Right ventricle myocardium superior (tissue), 1 donor: ENCODE measurements around the gene BCL6B. TPM values are rescaled to one million over a fixed set of nuclear protein-coding genes. Genes with fewer than 3 reads are reported as not detected.

ENCODE experiments used
- ATAC-seq: fragments of 200-7000 bp; cut with Tn5 transposase; one replicate; pipeline ENCODE4 v1.9.1; 2020; ENCODE audit warnings: mild to moderate bottlenecking; ENCODE audit not compliant: poor library complexity
- DNase-seq: peaks from one replicate; pipeline ENCODE4 v3.0.0-alpha.2; 2020
- intact Hi-C: fragments of 100-400 bp; cut with DNase I; formaldehyde crosslinking; loops from one replicate; pipeline ENCODE4 v1.11.2; 2022
- total RNA-seq: library from RNA; stranded (reverse); fragmentation: NEBNext Ultra II Directional; extraction: Animal tissue kit (Norgen Biotek cat#: 25700); gene quantifications from one replicate; pipeline ENCODE4 v1.2.1, GENCODE V29; 2021
- donor health status: DM: no; HTN: yes; CAD: no; lungs with severe emphysema.

The BCL6B gene
- total RNA-seq, 1 donor from 2014 or later = 12.6 TPM

DNA sequence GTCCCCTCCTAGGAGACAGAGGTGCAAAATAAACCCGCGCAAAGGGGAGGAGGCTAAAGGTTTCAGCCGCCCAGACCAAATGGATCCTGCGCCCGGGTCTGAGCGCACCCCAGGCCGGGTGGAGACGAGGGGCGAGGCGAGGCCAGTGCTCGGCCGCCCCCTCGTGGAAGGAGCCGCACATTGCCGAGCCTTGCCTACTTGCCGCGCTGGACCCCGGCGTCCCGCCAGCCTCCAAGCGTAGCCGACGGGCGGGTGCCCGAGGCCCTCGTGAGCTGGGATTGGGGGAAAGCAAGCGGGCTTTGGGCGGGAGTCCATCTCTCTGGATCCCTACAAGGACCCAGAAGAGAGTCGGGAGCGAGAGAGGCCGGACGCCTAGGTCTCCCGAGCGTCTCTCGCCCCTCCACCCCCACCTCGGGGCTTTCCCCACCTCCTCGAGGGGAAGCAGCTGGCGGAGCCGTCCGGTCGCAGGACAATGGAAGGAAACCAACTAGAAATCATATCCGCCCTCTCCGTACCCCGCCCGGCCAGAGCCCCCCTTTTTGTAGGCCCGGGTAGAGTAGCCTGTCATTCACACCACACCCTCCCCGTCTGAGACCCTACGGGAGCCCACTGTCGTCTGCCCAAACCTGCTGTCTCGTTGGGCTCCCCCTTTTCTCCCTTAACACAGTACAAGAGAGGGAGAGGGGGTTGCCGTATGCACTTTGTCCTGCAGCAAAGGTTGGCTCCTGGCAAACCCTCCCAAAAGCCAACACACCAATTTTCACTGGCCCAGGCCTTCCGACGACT is 664 bp upstream of the BCL6B start:
- peak; percentile 74 for ATAC-seq

DNA sequence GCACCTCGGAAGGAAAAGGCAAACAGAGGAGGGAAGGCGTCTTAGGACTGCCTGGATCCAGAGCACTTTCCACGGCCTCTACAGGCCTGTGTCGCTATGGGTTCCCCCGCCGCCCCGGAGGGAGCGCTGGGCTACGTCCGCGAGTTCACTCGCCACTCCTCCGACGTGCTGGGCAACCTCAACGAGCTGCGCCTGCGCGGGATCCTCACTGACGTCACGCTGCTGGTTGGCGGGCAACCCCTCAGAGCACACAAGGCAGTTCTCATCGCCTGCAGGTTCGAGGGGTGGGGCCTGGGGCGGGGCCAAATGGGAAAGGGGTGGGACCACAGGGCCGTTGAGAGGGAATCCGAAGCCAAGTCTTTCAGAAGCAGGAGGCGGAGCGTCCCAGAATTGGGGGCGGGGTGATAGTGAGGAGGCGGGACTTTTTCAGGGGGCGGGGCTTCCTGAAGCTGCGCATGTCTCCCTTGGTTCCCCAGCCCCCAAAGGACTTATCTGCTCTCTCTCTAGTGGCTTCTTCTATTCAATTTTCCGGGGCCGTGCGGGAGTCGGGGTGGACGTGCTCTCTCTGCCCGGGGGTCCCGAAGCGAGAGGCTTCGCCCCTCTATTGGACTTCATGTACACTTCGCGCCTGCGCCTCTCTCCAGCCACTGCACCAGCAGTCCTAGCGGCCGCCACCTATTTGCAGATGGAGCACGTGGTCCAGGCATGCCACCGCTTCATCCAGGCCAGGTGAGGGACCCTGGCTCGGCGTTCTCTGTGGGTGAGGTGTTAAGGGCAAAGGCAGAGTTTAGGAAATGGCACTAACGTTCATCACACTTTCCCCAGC is 939 bp downstream of the BCL6B start:
- ATAC-seq = peak; percentile 48
- intact Hi-C loops = loop anchor here (5.0 kb wide), 1 partner anchor 111 kb away; no protein-coding TSS in a partner anchor
- DNase-seq = peak; percentile 96

More for the DNA sequence above, 664 bp upstream of the BCL6B start:
- DNase-seq = peak; percentile 91
- intact Hi-C loops = loop anchor here (5.0 kb wide), 1 partner anchor 110 kb away; no protein-coding TSS in a partner anchor

DNA sequence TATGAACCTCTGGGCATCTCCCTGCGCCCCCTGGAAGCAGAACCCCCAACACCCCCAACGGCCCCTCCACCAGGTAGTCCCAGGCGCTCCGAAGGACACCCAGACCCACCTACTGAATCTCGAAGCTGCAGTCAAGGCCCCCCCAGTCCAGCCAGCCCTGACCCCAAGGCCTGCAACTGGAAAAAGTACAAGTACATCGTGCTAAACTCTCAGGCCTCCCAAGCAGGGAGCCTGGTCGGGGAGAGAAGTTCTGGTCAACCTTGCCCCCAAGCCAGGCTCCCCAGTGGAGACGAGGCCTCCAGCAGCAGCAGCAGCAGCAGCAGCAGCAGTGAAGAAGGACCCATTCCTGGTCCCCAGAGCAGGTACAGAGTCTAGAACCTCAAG is 1.5 kb downstream of the BCL6B start:
- intact Hi-C loops = loop anchor here (5.0 kb wide), 1 partner anchor 112 kb away; no protein-coding TSS in a partner anchor
- no peak for ATAC-seq
- DNase-seq = no peak

DNA sequence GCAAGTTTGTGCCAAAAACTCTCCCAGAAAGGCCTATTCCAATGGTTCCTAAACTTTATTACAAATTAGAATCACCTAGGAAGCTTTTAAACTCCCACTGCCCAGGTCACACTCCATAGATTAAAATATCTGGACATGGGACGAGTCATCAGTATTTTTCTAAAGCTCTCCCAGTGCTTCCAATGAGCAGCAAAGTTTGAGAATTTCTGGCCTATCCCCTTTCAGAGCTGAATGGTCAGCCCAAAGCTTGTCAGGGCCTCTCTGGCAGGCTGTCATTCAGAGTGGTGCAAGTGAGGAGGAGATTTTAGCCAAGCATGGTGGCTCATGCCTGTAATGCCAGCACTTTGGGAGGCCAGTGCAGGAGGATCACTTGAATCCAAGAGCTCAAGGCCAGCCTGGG is 2.4 kb downstream of the BCL6B start:
- ATAC-seq = no peak

DNA sequence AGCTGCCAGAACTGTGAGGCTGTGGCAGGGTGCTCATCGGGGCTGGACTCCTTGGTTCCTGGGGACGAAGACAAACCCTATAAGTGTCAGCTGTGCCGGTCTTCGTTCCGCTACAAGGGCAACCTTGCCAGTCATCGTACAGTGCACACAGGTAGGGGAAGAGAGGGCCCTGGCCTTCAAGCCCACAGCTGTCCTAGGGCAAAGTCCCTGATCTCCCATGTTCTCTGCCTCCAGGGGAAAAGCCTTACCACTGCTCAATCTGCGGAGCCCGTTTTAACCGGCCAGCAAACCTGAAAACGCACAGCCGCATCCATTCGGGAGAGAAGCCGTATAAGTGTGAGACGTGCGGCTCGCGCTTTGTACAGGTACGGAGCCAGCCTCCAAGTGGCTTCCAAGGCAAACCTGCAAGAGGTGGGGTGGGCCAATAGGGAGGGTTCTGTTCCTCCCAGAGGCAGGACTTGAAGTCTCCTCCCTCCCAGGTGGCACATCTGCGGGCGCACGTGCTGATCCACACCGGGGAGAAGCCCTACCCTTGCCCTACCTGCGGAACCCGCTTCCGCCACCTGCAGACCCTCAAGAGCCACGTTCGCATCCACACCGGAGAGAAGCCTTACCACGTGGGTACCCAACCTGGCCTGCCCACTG is 3.7 kb downstream of the BCL6B start:
- intact Hi-C loops = no loop called here
- DNase-seq = no peak

More for the DNA sequence above, 2.4 kb downstream of the BCL6B start:
- intact Hi-C loops = no loop called here
- DNase-seq = no peak

DNA sequence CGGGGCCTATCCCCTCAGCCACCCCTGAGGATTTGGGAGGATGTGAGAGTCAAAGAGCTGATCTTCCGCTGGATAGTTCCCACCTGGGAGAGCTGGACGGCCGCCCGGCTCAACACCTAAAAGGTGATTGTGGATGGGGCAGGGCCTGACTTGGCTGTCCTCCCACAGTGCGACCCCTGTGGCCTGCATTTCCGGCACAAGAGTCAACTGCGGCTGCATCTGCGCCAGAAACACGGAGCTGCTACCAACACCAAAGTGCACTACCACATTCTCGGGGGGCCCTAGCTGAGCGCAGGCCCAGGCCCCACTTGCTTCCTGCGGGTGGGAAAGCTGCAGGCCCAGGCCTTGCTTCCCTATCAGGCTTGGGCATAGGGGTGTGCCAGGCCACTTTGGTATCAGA is 4.5 kb downstream of the BCL6B start:
- intact Hi-C loops = no loop called here
- DNase-seq (no peak), ATAC-seq (no peak)

More for the DNA sequence above, 3.7 kb downstream of the BCL6B start:
- no peak for ATAC-seq

DNA sequence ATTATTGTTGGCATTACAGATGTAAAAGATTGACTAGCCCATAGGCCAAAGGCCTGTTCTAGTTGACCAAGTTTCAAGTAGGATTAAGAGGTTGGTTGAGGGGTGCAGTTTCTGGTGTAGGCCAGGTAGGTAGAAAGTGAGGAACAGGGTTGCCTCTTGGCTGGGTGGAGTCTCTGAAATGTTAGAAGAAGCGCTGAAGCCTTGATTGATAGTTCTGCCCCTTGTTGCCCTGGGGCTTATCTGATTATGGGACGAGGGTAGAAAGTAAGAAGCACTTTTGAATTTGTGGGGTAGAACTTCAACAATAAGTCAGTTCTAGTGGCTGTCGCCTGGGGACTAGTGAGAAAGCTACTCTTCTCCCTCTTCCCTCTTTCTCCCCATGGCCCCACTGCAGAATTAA is 6.2 kb downstream of the BCL6B start:
- no peak for ATAC-seq
- intact Hi-C loops = no loop called here
- no peak for DNase-seq

DNA sequence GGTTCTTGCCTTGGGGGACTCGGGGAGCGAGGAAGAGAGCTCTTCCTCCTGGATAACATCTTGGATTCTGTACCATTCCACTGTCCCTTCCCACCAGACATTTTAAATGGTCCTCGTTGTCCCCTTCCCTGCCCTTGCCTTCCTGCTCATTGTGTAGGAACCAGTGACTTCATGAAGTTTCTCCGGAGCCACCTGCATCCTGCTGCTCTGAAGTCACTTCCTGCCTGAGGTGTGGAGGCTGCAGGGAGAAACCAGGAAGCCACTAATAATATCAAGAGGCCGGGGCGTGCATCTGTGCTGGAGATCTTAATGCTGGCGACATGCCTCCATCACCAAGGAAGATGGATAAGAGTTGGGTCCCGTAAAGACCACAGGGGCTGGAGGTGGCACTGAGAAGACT is 6.8 kb downstream of the BCL6B start:
- ATAC-seq (peak; percentile 35), DNase-seq (peak; percentile 53)
- intact Hi-C loops = no loop called here

DNA sequence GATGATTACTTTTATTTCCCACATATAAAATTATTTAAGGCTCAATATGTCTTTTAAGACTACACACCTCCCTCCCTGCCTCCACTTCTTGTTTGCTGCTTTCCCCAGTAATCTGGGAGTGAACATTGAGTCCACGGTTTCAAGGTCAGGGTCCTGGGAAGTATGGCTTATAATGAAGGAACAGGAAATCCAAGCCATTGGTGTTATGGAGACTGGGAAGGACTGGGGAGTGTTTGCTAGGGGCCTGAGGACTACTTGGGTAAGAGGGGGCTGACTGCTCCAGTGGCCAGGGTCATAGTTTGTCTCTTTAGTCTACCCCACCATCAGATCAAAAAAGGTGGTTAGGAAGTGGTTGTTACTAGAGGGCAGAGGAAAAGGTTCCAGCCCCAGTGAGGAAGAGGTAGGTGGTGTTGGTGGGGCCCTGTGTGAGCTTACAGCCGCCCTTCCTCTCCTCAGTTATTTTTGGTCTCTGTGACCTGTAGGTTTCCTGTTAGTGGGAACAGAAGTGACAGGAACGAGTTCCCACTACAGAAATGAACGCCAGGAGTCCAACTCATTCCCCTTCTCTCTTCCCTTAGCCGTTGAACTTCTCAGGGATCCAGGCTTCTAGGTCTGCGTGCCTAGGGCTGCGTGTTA is 12.2 kb downstream of the BCL6B start:
- peak; percentile 30 for ATAC-seq
- DNase-seq = no peak
- intact Hi-C loops = no loop called here

DNA sequence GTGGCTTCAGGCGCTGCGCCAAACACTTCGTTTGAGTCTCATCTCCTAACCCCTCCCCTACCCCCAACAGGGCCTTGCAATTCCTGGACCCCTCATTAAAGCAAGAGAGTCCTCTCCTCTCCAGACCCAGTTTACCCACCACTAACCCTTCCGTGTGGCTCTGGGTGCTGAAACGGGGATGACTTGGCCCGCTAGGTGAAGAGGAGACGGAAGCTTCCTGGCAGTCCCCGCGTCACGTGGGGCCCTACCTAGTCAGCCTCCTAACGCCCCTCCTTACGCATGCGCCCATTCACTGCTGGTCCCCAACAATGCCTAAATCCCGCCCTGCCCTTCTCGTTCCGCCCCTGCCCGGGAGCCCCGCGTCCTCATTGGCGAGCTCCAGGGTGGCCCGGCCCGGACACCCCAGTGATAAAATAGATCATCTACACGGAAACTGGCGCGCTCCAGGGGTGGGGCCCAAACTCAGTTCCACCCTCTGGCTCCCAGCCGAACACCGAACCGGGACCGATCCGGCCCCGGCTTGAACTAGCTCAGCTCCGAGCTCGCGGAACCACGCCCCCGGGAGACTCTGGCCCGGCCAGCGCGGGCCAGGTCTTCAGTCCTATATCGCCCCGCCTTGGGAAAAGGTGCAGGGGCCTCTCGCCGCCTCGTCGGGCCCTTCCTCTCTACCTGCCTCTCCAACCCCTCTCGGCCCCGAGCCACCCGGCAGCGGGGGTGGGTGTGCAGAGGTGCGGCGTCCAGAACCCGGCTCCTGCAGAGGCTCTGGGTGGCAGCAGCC is 12.9 kb downstream of the BCL6B start, which contains the start of gene SLC16A13:
Gene SLC16A13, plus strand, starts transcription at position 425 of the 778 bp plus-strand sequence. CDS start 368 bp downstream, outside the sequence.
- intact Hi-C loops = no loop called here

DNA sequence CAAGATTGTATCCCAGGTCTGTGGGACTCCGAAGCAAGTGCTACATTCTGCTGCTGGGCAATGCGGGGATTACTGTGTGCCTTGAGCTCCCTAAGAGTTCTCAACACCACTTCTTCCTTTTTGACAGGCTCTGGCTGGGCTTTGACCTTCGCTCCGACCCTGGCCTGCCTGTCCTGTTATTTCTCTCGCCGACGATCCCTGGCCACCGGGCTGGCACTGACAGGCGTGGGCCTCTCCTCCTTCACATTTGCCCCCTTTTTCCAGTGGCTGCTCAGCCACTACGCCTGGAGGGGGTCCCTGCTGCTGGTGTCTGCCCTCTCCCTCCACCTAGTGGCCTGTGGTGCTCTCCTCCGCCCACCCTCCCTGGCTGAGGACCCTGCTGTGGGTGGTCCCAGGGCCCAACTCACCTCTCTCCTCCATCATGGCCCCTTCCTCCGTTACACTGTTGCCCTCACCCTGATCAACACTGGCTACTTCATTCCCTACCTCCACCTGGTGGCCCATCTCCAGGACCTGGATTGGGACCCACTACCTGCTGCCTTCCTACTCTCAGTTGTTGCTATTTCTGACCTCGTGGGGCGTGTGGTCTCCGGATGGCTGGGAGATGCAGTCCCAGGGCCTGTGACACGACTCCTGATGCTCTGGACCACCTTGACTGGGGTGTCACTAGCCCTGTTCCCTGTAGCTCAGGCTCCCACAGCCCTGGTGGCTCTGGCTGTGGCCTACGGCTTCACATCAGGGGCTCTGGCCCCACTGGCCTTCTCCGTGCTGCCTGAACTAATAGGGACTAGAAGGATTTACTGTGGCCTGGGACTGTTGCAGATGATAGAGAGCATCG is 15.4 kb downstream of the BCL6B start:
- DNase-seq = no peak
- ATAC-seq = no peak
- intact Hi-C loops = no loop called here

More for the DNA sequence above, 12.9 kb downstream of the BCL6B start, which contains the start of gene SLC16A13:
- ATAC-seq (peak; percentile 97), DNase-seq (peak; percentile 96)

DNA sequence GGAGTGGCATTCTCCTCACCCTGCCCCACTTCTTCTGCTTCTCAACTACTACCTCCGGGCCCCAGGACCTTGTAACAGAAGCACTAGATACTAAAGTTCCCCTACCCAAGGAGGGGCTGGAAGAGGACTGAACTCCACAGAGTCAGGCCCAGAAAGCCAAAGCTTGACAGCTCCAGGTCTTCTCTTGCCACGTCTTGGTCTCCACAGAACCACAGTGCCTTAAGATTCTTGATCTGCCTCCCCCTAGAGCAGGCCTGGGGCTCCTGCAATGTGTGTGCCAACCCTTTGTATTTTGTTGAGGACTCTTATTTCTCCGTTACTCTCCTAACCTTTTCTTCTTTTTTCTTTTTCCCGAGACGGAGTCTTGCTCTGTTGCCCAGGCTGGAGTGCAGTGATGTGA is 17.0 kb downstream of the BCL6B start:
- ATAC-seq (no peak), DNase-seq (no peak)
- intact Hi-C loops = no loop called here

DNA sequence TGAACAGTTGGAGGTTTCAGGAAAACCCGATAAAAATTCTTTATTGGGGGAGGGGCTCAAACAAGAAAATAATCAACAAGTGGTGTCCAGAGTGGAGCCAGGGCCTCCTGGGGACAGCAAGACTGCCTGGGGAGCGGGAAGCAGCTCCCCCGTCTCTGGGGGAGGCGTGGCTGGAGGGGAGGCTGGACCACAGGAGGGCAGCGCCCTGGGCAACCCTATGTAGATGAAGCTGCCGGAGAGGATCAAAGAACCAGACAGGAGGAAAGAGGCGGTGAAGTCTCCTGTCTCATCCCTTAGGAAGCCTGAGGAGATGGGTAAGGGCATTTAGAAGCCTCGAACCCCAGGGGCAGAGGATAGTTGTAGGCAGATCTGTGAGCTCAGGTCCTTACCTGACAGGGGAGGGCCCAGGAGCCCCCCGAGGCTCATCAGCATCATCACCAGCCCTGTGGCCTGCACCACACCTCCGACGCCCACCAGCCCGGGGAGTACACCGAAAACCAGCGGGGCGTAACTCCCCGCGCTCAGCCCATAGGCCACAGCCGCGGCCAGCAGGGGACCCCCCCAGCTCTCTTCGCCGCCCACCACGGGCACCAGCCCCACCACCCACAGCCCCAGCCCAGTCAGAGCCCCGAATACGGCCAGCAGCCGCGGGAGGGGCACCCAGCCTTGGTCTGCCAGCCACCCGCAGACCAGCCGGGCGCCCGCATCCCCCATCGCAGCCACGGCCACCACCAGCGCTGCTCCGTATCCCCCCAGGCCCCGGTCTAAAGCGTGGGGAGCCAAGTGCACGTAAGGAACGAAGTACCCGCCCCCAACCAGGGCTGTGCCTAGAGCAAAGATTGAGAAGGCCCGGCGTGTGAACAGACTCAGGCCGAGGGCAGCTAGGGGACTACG is 19.0 kb downstream of the BCL6B start:
- intact Hi-C loops = no loop called here
- DNase-seq = peak; percentile 45
- no peak for ATAC-seq

DNA sequence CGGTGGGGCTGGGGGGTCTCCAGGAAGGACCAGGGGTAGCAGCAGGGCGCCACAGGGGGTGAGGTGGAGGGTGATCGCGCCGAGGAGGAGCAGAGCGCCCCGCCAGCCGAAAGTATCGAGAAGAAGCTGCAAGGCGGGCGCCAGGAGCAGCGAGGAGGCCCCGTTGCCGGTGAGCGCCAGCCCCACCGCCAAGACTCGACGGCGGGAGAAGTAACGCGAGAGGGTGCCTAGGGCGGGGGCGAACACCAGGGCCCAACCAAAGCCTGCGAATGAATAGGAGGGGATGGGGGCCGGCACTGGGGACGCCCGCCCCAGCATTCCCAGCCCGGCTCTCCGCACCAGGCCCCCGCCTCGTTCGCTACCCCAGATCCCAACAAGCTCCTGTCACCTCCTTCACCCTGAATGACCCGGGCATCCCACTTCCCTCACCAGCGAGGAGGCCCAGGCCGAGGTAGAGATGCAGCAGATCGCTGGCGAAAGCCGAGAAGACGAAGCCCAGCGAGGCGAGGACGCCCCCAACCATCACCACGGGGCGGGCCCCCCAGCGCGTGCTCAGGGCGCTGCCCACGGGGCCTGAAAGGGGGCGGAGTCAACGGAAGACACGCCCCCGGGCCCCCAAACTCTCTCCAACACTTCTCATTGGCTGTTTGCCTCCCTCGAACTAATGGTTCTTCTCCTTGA is 19.8 kb downstream of the BCL6B start:
- intact Hi-C loops = no loop called here
- peak; percentile 22 for ATAC-seq
- peak; percentile 54 for DNase-seq

DNA sequence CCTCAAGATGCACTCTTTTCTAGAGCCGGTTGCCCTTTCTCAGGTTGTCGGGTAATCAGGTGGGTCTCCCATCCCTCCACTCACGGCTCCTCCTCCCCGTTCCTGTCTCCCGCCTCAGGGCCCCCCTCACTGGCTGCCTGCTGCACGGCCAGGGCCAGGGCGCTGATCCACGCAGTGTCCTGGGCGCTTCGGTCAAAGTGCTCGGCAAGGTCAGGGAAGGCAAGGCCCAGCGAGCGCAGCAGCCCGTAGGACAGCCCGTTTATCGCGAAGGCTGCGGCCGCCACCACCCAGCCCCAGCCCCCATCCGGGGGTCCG is 20.3 kb downstream of the BCL6B start:
- intact Hi-C loops = no loop called here
- DNase-seq (peak; percentile 56), ATAC-seq (peak; percentile 33)
